Gastroesophageal sphincter (tissue), 4 donors: ENCODE data around the gene LRRFIP2. TPM values are rescaled to one million over a fixed set of nuclear protein-coding genes. Genes with fewer than 3 reads are reported as not detected.

Experiments used
- small RNA-seq, 4 donors: library from RNA; depleted of rRNA; stranded (forward); fragments of <200 nt; gene quantifications; one replicate each; pipeline ENCODE3, GENCODE V24; 2016
- total RNA-seq, 4 donors: library from RNA; depleted of rRNA; stranded (reverse); fragments of >200 nt; gene quantifications; one replicate each; pipeline ENCODE4 v1.1.0, GENCODE V29; 2016

Gene LRRFIP2
- total RNA-seq, 4 donors from 2014 or later = 79.4 to 123 (median 88.4) TPM

Small RNA genes within 50 kb of the gene (small RNA-seq; reads per million reads assigned to genes)
- 0 reads per million in 4 donors for gene RF00019
- 0 reads per million in 4 donors for gene RNU6-1301P

Other genes starting within 250 kb of the LRRFIP2 start
- 10 to 100 TPM in 1 of 4 donors, 1 to 10 TPM in 3; 4.9 to 12.3 (median 9.1) TPM for gene TRANK1, start 229.5 kb downstream of the LRRFIP2 start, total RNA-seq
- 10 to 100 TPM in 2 of 4 donors, 1 to 10 TPM in 2; 7.6 to 20.2 (median 13.5) TPM for gene EPM2AIP1, start 181.5 kb downstream of the LRRFIP2 start, total RNA-seq
- 10 to 100 TPM; 30.7 to 39.1 (median 33.5) TPM for gene MLH1, start 181.1 kb downstream of the LRRFIP2 start, total RNA-seq
- gene GOLGA4, start 68.7 kb upstream of the LRRFIP2 start, total RNA-seq = 100 to 1,000 TPM; 104 to 120 (median 108) TPM